HCT116 (cell line): ENCODE results near the gene ATXN1.

Source experiments
- EZH2 ChIP-seq: fragments of 200-600 bp; sonication (generic); IDR thresholded peaks from 2 replicates; pipeline ENCODE4 v1.6.1; 2017; ENCODE audit warnings: antibody characterized with exemption, mixed run types
- POLR2AphosphoS5 ChIP-seq: IDR thresholded peaks from 2 replicates; pipeline ENCODE4 v1.6.1; 2011; ENCODE audit warnings: mild to moderate bottlenecking, low read depth, low read length, moderate library complexity
- TCF7L2 ChIP-seq: IDR thresholded peaks from 2 replicates; pipeline ENCODE4 v1.7.0; 2011; ENCODE audit warnings: borderline replicate concordance, inconsistent platforms; ENCODE audit not compliant: insufficient read depth, insufficient read length; ENCODE audit errors: extremely low read depth
- TF ChIP-seq, protein P1 (sequence below), 3 experiments: fragments of 200-600 bp in 1 of 3; sonication (generic) in 1 of 3; IDR thresholded peaks in 2 of 3; conservative IDR thresholded peaks in 1 of 3; 2 replicates each; pipeline ENCODE4 v1.5.1; 2012 to 2017; ENCODE audit warnings: low read depth in 2 of 3, low read length in 2 of 3, antibody characterized with exemption in 1 of 3, borderline replicate concordance in 1 of 3, control low read depth in 1 of 3, mild to moderate bottlenecking in 1 of 3, mixed read lengths in 1 of 3, mixed run types in 1 of 3, moderate library complexity in 1 of 3; ENCODE audit not compliant: insufficient read depth in 1 of 3

DNA sequence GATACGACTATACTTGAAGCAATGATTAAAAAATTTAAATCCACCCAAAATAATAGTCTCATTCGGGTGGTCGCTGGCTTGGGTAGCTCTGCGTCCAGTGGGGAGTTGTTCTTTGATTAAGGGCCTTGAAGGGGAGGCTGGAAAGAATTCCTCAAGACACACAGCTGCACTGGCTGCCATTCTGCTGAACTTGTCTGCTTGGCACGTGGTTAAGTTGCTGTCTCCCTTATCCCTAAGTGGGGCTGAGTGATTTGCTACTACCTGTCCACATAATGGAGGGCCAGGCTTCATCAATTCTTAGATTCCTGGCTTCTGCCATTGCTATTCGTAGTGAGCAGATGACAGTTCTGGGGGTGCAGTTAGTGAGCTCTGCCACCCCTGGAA lies 424.4 kb downstream of the ATXN1 start:
- TF ChIP-seq EZH2 (no peak), TCF7L2 (no peak), POLR2AphosphoS5 (no peak)
- TF ChIP-seq, protein P1, sequence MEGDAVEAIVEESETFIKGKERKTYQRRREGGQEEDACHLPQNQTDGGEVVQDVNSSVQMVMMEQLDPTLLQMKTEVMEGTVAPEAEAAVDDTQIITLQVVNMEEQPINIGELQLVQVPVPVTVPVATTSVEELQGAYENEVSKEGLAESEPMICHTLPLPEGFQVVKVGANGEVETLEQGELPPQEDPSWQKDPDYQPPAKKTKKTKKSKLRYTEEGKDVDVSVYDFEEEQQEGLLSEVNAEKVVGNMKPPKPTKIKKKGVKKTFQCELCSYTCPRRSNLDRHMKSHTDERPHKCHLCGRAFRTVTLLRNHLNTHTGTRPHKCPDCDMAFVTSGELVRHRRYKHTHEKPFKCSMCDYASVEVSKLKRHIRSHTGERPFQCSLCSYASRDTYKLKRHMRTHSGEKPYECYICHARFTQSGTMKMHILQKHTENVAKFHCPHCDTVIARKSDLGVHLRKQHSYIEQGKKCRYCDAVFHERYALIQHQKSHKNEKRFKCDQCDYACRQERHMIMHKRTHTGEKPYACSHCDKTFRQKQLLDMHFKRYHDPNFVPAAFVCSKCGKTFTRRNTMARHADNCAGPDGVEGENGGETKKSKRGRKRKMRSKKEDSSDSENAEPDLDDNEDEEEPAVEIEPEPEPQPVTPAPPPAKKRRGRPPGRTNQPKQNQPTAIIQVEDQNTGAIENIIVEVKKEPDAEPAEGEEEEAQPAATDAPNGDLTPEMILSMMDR (IDR thresholded peaks at IDR 0.05 in 2 of 3, conservative IDR thresholded peaks at IDR 0.05 in 1 of 3; ENCODE audit: borderline replicate concordance in 1 of 3, insufficient read depth in 1 of 3, low read depth in 2 of 3, low read length in 2 of 3), result no peak
